HG02798 (cell line): Measurements from ENCODE around the gene ZNF568.

Source experiments
- ATAC-seq: cut with Tn5 transposase; IDR thresholded peaks from one replicate; pipeline ENCODE4 v1.9.1; 2021; ENCODE audit warnings: mild to moderate bottlenecking; ENCODE audit not compliant: unreplicated experiment, poor library complexity

Gene ZNF568

GRCh38 chr19:36997152-36997842 is 81.2 kb downstream of the ZNF568 start:
- no peak for ATAC-seq

- ATAC-seq = no peak
Measured at GRCh38 chr19:36997843-36998235, 81.7 kb downstream of the ZNF568 start.

- ATAC-seq = no peak
Measured at GRCh38 chr19:36999313-36999712, 83.2 kb downstream of the ZNF568 start.

- ATAC-seq = no peak
Measured at GRCh38 chr19:37007587-37008220, 91.6 kb downstream of the ZNF568 start.

GRCh38 chr19:37009871-37010270 is 93.7 kb downstream of the ZNF568 start:
- no peak for ATAC-seq

GRCh38 chr19:37012093-37012745 is 96.1 kb downstream of the ZNF568 start:
- no peak for ATAC-seq

GRCh38 chr19:37014456-37014855 is 98.3 kb downstream of the ZNF568 start:
- no peak for ATAC-seq

- no peak for ATAC-seq
Measured at GRCh38 chr19:37045140-37045539, 129.0 kb downstream of the ZNF568 start.
